Measurements from ENCODE around the gene MLKL.
A peak's percentile ranks its signal among the peaks of the same experiment; 100 is the strongest.

The MLKL gene

DNA sequence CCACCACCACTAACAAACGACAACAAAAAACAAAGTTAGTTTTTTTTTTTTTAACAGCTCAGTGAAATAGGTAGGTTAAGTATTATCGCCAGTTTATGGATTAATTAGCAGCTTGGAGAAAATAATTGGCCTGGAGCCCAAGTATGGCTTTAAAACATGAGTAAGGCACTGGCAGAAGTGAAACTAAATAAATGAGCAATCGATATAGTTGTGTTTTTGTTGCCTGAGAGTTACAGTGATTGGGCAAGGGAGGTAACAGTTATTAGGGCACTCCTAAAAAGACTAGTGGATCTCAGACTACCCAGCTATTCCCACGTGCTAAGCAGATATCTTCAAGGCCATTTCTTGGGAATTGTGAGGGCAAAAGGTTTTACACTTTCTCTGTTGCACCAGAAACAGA is 2.4 kb downstream of the MLKL start:
- TF ChIP-seq CTCF (IDR thresholded peaks at IDR 0.05; ENCODE audit: extremely low read depth, missing control alignments) = no peak
- DNase-seq (ENCODE audit: low spot score) = peak; percentile 54

- DNase-seq (ENCODE audit: low spot score) = peak; percentile 87
- no peak for TF ChIP-seq CTCF (IDR thresholded peaks at IDR 0.05; ENCODE audit: extremely low read depth, missing control alignments)
Observed at GRCh38 chr16:74695450-74696422, 4.9 kb downstream of the MLKL start.

DNA sequence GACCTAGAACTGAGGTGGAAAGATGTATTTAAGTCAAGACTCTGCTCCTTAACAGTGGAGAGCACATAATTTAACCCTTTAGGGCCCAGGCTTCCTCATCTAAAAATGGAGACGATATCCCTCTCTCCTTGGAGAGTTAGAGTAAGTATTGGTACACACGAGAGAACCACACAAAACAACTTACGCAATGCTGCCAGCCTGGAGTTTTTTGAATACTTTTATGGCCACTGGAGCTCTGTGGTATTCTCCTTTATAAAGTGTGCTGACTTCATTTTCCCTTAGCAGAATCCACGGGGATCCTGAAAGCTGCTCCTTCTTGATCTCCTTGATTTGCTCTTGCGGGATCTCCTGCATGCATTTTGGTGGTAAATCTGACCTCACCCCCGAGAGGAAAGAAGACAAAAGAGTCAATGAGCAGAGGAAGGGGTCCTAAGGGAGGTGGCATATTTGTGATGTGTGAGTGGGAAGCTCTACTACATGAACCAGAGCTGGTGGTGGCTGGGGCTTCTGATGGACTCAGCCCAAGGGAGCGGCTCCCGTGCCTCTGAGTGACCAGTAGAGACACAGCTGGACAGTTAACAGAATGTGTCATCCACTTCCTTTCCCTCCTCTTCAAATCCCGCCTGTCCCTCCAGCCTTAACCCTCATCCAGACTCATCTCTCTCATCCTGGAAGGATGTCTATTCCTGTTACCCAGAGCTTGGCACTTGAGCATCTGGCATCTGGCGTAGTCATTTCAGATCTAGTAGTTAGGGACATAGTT is 9.4 kb downstream of the MLKL start:
- no peak for TF ChIP-seq CTCF (IDR thresholded peaks at IDR 0.05; ENCODE audit: extremely low read depth, missing control alignments)
- DNase-seq (ENCODE audit: low spot score) = no peak

DNA sequence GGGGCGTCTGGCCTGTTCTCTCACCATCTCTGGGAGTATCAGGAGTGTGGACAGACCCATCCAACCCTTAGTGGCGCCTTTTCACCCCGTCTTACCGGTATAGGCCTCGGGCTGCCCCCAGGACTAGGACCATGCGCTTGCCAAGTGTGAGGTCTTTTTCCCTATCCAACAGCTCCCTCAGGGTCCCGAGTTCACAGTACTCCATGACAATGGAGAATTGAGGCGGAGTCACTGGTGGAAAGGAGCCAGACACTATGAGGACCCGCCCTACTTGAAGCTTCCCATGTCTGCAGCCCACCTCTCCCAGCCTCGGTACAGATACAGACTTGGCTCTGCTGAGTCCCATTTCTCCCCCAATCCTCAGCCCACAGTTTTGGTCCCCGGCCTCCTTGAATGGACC is 18.1 kb downstream of the MLKL start:
- no peak for DNase-seq (ENCODE audit: low spot score)

DNA sequence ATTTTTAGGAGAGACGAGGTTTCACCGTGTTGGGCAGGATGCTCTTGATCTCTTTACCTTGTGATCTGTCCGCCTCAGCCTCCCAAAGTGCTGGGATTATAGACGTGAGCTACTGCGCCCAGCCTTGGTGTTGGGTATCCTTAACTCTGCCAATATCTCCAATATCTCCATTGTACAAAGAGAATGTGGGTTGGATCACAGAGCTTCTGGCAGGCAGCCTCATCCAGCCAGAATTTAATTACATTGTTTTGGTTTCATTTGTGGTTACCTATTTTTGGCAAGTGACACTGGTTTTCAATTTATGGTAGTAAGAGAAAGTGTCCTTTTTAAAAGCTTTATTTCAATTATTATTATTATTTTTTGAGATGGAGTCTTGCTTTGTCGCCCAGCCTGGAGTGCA is 20.0 kb downstream of the MLKL start:
- no peak for TF ChIP-seq CTCF (IDR thresholded peaks at IDR 0.05; ENCODE audit: extremely low read depth, missing control alignments)
- no peak for DNase-seq (ENCODE audit: low spot score)

More for the DNA sequence above, 18.1 kb downstream of the MLKL start:
- no peak for TF ChIP-seq CTCF (IDR thresholded peaks at IDR 0.05; ENCODE audit: extremely low read depth, missing control alignments)

GRCh38 chr16:74679983-74680382 is 20.7 kb downstream of the MLKL start:
- DNase-seq (ENCODE audit: low spot score) = no peak
- TF ChIP-seq CTCF (IDR thresholded peaks at IDR 0.05; ENCODE audit: extremely low read depth, missing control alignments) = no peak

DNA sequence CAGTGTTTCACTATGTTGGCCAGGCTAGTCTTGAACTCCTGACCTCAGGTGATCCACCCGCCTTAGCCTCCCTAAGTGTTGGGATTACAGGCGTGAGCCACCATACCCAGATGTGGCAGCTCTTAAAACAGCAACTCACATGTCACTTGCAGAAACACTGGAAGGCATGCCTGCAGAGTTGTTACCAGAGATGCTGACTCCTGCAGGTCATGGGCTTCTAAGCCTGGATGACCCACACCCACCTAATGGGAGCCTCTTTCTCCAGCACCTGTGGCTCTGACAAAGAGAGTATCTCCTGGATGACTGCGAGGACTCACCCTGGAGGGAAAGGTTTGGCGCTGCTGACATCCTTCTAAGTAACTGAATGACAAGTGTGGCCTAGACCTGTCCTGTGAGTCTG is 22.8 kb downstream of the MLKL start:
- no peak for TF ChIP-seq CTCF (IDR thresholded peaks at IDR 0.05; ENCODE audit: extremely low read depth, missing control alignments)
- no peak for DNase-seq (ENCODE audit: low spot score)

Measured in GM20000 (cell line).